HEK293 (cell line): Measurements from ENCODE around the gene VAT1.

ENCODE experiments used
- CTCF ChIA-PET: fragments of 350-600 bp; formaldehyde crosslinking; extraction: SDS; loops from one replicate; lab custom pipeline; 2021; ENCODE audit warnings: antibody characterized with exemption; lab: Yijun Ruan, JAX
- POLR2A ChIA-PET: fragments of 300-600 bp; formaldehyde crosslinking; extraction: SDS; loops from one replicate; lab custom pipeline; 2020; ENCODE audit warnings: antibody characterized with exemption, inconsistent platforms; lab: Yijun Ruan, JAX
- H3K27ac ChIP-seq: fragments of 200-500 bp; sonication (Bioruptor generic); 2 replicates; pipeline ENCODE4 v1.5.1; 2014; ENCODE audit warnings: low read depth, low read length, control low read depth, inconsistent platforms; ENCODE audit errors: extremely low read depth
- H3K36me3 ChIP-seq, 2 experiments: fragments of 200-500 bp in 1 of 2; sonication (Bioruptor generic) in 1 of 2; 1 replicate in 1 of 2; 2 replicates in 1 of 2; pipeline ENCODE4 v1.5.1; 2014 to 2017; ENCODE audit warnings: inconsistent platforms in 2 of 2, low read length in 2 of 2; ENCODE audit not compliant: control insufficient read depth in 2 of 2, insufficient read depth in 1 of 2
- H3K4me1 ChIP-seq: fragments of 200-500 bp; sonication (Bioruptor generic); 2 replicates; pipeline ENCODE4 v1.5.1; 2014; ENCODE audit warnings: mild to moderate bottlenecking, low read length, inconsistent platforms; ENCODE audit not compliant: control insufficient read depth, insufficient read depth
- H3K4me3 ChIP-seq: 2 replicates; pipeline ENCODE4 v1.5.1; 2011; ENCODE audit warnings: low read depth, mild to moderate bottlenecking, control low read depth, low read length, moderate library complexity
- H3K9me3 ChIP-seq: fragments of 200-500 bp; sonication (Bioruptor generic); 2 replicates; pipeline ENCODE4 v1.5.1; 2014; ENCODE audit warnings: low read depth, low read length, inconsistent platforms; ENCODE audit not compliant: control insufficient read depth, insufficient read depth
- BCL11B ChIP-seq: fragments of 450-650 bp; formaldehyde crosslinking; IDR thresholded peaks from 2 replicates; pipeline ENCODE4 v1.5.1; 2016; ENCODE audit warnings: low read depth, missing biosample characterization, missing genetic modification characterization
- KLF9 ChIP-seq: fragments of 450-650 bp; formaldehyde crosslinking; IDR thresholded peaks from 2 replicates; pipeline ENCODE4 v1.5.1; 2016; ENCODE audit warnings: missing biosample characterization, missing genetic modification characterization, low read depth
- MEIS1 ChIP-seq: sonication (generic); formaldehyde crosslinking; IDR thresholded peaks from 2 replicates; pipeline ENCODE4 v1.8.1; 2022; ENCODE audit warnings: missing genetic modification reagents, mild to moderate bottlenecking, borderline replicate concordance
- SALL2 ChIP-seq: fragments of 450-650 bp; formaldehyde crosslinking; IDR thresholded peaks from 2 replicates; pipeline ENCODE4 v1.5.0; 2017; ENCODE audit warnings: missing biosample characterization, mild to moderate bottlenecking, missing genetic modification characterization, borderline replicate concordance
- SP2 ChIP-seq: fragments of 450-650 bp; formaldehyde crosslinking; IDR thresholded peaks from 2 replicates; pipeline ENCODE4 v1.5.1; 2016; ENCODE audit warnings: missing biosample characterization, missing genetic modification characterization
- ZNF10 ChIP-seq: fragments of 450-650 bp; formaldehyde crosslinking; IDR thresholded peaks from 2 replicates; pipeline ENCODE4 v1.5.1; 2017; ENCODE audit warnings: missing biosample characterization, missing genetic modification characterization
- ZNF433 ChIP-seq: fragments of 450-650 bp; formaldehyde crosslinking; IDR thresholded peaks from 2 replicates; pipeline ENCODE4 v1.5.1; 2016; ENCODE audit warnings: missing biosample characterization, missing genetic modification characterization, low read depth
- ZNF544 ChIP-seq: fragments of 450-650 bp; formaldehyde crosslinking; IDR thresholded peaks from 2 replicates; pipeline ENCODE4 v1.5.0; 2017; ENCODE audit warnings: missing biosample characterization, missing genetic modification characterization
- ZNF596 ChIP-seq: fragments of 450-650 bp; IDR thresholded peaks from 2 replicates; pipeline ENCODE4 v1.5.0; 2018; ENCODE audit warnings: missing biosample characterization, mild to moderate bottlenecking, missing genetic modification characterization, moderate library complexity
- ZNF621 ChIP-seq: fragments of 450-650 bp; formaldehyde crosslinking; IDR thresholded peaks from 2 replicates; pipeline ENCODE4 v1.5.1; 2017; ENCODE audit warnings: missing biosample characterization, missing genetic modification characterization
- ZNF843 ChIP-seq: fragments of 450-650 bp; formaldehyde crosslinking; IDR thresholded peaks from 2 replicates; pipeline ENCODE4 v1.5.1; 2016; ENCODE audit warnings: missing biosample characterization, missing genetic modification characterization
- TF ChIP-seq, protein P1 (sequence below): fragments of 450-650 bp; formaldehyde crosslinking; IDR thresholded peaks from 2 replicates; pipeline ENCODE4 v1.5.1; 2017; ENCODE audit warnings: missing biosample characterization, missing genetic modification characterization
- TF ChIP-seq, protein P2 (sequence below): fragments of 450-650 bp; formaldehyde crosslinking; IDR thresholded peaks from 2 replicates; pipeline ENCODE4 v1.5.1; 2016; ENCODE audit warnings: missing biosample characterization, missing genetic modification characterization
- TF ChIP-seq, protein P3 (sequence below): fragments of 450-650 bp; formaldehyde crosslinking; IDR thresholded peaks from 2 replicates; pipeline ENCODE4 v1.5.1; 2016; ENCODE audit warnings: missing biosample characterization, missing genetic modification characterization
- TF ChIP-seq, protein P4 (sequence below): fragments of 450-650 bp; formaldehyde crosslinking; IDR thresholded peaks from 2 replicates; pipeline ENCODE4 v1.5.1; 2016; ENCODE audit warnings: missing biosample characterization, missing genetic modification characterization, borderline replicate concordance
- TF ChIP-seq, protein P5 (sequence below): fragments of 450-650 bp; formaldehyde crosslinking; IDR thresholded peaks from 2 replicates; pipeline ENCODE4 v1.5.1; 2016; ENCODE audit warnings: missing biosample characterization, missing genetic modification characterization
- TF ChIP-seq, protein P6 (sequence below): fragments of 450-650 bp; formaldehyde crosslinking; IDR thresholded peaks from 2 replicates; pipeline ENCODE4 v1.5.1; 2016; ENCODE audit warnings: missing biosample characterization, missing genetic modification characterization
- TF ChIP-seq, protein P7 (sequence below): fragments of 450-650 bp; formaldehyde crosslinking; IDR thresholded peaks from 2 replicates; pipeline ENCODE4 v1.5.1; 2016; ENCODE audit warnings: missing biosample characterization, missing genetic modification characterization

The VAT1 gene

DNA sequence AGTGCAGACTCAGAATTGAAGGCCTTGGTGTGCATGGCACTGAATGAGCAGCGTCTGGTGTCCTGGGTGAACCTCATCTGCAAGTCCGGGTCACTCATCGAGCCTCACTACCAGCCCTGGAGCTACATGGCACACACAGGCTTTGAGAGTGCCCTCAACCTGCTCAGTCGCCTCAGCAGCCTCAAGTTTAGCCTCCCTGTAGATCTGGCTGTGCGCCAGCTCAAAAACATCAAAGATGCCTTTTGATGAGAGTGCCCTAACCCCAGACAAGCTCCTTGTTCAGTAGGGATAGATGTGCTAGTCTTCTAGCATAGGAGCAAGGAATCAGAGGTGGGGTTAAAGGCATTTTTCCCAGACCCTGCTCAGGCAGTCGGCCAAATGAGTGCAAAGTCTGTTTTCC lies 30.7 kb downstream of the VAT1 start:
- Histone ChIP-seq H3K4me3 (no peak overlapping the region), H3K4me1 (no peaks in the 10 kb centered on the region), H3K27ac (no peak overlapping the region), H3K36me3 (peaks cover 55 to 73% of the 10 kb centered on the region in 2 experiments), H3K9me3 (no peaks in the 10 kb centered on the region)
- TF ChIP-seq, protein P1, sequence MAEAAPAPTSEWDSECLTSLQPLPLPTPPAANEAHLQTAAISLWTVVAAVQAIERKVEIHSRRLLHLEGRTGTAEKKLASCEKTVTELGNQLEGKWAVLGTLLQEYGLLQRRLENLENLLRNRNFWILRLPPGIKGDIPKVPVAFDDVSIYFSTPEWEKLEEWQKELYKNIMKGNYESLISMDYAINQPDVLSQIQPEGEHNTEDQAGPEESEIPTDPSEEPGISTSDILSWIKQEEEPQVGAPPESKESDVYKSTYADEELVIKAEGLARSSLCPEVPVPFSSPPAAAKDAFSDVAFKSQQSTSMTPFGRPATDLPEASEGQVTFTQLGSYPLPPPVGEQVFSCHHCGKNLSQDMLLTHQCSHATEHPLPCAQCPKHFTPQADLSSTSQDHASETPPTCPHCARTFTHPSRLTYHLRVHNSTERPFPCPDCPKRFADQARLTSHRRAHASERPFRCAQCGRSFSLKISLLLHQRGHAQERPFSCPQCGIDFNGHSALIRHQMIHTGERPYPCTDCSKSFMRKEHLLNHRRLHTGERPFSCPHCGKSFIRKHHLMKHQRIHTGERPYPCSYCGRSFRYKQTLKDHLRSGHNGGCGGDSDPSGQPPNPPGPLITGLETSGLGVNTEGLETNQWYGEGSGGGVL = no peak
- TF ChIP-seq BCL11B (tag by site-specific recombination) (no peak), ZNF843 (no peak), ZNF596 (tag by site-specific recombination) (no peak), SALL2 (tag by site-specific recombination) (no peak), ZNF433 (tag by site-specific recombination) (no peak), ZNF544 (tag by site-specific recombination) (no peak), ZNF10 (tag by site-specific recombination) (no peak), SP2 (no peak), KLF9 (no peak), MEIS1 (CRISPR knock-in tag) (no peak), ZNF621 (tag by site-specific recombination) (no peak)
- TF ChIP-seq, protein P2, sequence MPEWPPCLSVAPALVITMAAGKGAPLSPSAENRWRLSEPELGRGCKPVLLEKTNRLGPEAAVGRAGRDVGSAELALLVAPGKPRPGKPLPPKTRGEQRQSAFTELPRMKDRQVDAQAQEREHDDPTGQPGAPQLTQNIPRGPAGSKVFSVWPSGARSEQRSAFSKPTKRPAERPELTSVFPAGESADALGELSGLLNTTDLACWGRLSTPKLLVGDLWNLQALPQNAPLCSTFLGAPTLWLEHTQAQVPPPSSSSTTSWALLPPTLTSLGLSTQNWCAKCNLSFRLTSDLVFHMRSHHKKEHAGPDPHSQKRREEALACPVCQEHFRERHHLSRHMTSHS (tag by site-specific recombination) = no peak
- TF ChIP-seq, protein P3, sequence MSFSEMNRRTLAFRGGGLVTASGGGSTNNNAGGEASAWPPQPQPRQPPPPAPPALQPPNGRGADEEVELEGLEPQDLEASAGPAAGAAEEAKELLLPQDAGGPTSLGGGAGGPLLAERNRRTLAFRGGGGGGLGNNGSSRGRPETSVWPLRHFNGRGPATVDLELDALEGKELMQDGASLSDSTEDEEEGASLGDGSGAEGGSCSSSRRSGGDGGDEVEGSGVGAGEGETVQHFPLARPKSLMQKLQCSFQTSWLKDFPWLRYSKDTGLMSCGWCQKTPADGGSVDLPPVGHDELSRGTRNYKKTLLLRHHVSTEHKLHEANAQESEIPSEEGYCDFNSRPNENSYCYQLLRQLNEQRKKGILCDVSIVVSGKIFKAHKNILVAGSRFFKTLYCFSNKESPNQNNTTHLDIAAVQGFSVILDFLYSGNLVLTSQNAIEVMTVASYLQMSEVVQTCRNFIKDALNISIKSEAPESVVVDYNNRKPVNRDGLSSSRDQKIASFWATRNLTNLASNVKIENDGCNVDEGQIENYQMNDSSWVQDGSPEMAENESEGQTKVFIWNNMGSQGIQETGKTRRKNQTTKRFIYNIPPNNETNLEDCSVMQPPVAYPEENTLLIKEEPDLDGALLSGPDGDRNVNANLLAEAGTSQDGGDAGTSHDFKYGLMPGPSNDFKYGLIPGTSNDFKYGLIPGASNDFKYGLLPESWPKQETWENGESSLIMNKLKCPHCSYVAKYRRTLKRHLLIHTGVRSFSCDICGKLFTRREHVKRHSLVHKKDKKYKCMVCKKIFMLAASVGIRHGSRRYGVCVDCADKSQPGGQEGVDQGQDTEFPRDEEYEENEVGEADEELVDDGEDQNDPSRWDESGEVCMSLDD (tag by site-specific recombination) = no peak
- TF ChIP-seq, protein P4, sequence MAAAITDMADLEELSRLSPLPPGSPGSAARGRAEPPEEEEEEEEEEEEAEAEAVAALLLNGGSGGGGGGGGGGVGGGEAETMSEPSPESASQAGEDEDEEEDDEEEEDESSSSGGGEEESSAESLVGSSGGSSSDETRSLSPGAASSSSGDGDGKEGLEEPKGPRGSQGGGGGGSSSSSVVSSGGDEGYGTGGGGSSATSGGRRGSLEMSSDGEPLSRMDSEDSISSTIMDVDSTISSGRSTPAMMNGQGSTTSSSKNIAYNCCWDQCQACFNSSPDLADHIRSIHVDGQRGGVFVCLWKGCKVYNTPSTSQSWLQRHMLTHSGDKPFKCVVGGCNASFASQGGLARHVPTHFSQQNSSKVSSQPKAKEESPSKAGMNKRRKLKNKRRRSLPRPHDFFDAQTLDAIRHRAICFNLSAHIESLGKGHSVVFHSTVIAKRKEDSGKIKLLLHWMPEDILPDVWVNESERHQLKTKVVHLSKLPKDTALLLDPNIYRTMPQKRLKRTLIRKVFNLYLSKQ (tag by site-specific recombination) = no peak
- TF ChIP-seq, protein P5, sequence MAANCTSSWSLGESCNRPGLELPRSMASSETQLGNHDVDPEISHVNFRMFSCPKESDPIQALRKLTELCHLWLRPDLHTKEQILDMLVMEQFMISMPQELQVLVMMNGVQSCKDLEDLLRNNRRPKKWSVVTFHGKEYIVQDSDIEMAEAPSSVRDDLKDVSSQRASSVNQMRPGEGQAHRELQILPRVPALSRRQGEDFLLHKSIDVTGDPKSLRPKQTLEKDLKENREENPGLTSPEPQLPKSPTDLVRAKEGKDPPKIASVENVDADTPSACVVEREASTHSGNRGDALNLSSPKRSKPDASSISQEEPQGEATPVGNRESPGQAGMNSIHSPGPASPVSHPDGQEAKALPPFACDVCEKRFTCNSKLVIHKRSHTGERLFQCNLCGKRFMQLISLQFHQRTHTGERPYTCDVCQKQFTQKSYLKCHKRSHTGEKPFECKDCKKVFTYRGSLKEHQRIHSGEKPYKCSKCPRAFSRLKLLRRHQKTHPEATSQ (tag by site-specific recombination) = no peak
- TF ChIP-seq, protein P6, sequence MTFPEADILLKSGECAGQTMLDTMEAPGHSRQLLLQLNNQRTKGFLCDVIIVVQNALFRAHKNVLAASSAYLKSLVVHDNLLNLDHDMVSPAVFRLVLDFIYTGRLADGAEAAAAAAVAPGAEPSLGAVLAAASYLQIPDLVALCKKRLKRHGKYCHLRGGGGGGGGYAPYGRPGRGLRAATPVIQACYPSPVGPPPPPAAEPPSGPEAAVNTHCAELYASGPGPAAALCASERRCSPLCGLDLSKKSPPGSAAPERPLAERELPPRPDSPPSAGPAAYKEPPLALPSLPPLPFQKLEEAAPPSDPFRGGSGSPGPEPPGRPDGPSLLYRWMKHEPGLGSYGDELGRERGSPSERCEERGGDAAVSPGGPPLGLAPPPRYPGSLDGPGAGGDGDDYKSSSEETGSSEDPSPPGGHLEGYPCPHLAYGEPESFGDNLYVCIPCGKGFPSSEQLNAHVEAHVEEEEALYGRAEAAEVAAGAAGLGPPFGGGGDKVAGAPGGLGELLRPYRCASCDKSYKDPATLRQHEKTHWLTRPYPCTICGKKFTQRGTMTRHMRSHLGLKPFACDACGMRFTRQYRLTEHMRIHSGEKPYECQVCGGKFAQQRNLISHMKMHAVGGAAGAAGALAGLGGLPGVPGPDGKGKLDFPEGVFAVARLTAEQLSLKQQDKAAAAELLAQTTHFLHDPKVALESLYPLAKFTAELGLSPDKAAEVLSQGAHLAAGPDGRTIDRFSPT (tag by site-specific recombination) = no peak
- TF ChIP-seq, protein P7, sequence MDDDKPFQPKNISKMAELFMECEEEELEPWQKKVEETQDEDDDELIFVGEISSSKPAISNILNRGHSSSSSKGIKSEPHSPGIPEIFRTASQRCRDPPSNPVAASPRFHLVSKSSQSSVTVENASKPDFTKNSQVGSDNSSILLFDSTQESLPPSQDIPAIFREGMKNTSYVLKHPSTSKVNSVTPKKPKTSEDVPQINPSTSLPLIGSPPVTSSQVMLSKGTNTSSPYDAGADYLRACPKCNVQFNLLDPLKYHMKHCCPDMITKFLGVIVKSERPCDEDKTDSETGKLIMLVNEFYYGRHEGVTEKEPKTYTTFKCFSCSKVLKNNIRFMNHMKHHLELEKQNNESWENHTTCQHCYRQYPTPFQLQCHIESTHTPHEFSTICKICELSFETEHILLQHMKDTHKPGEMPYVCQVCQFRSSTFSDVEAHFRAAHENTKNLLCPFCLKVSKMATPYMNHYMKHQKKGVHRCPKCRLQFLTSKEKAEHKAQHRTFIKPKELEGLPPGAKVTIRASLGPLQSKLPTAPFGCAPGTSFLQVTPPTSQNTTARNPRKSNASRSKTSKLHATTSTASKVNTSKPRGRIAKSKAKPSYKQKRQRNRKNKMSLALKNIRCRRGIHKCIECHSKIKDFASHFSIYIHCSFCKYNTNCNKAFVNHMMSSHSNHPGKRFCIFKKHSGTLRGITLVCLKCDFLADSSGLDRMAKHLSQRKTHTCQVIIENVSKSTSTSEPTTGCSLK (tag by site-specific recombination) = no peak
- POLR2A ChIA-PET = no interaction called here
- CTCF ChIA-PET = interaction anchor here (1.1 kb wide), 1 partner anchor 14 kb away, joined by 4 read pairs; no protein-coding TSS in a partner anchor
